ENCODE data around the gene NABP1.
"Not testable (repeated sequence)": the region's sequence is repeated elsewhere in the genome, so short reads cannot be mapped to it uniquely, and the experiment has no call there.

Gene NABP1

DNA sequence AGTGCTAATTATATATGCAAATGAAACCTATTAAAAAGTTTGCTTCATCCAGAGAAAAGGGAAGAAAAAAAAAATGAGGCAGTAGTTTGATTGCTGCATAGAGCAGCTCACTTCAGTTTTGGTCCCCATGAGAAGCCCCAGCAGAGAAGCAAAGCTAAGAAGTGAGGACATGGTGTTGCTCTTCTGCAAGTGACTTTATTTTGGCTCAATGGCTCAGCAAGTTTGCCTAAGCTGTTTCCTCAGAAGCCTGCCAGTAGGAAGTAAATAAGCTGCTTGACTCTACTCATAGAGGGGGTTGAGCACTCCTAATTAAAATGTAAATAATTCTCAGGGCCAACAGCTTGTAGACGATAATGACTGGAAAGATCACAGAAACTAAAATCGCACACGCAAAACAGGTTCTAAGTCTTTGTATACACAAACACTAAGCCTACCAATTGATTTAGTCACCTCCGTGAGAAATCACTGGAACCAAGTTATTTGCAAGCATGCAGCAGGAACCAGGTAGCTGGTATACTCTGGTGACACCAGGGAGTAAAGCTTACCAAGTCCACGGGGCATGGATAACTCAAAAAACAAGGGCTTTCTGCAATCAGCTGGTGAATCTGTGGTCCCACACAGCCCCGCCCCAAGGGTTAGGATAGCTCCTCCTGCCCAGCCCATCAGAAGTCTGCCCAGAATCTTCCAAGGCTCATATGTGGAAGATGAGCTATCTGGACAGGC lies 39.7 kb upstream of the NABP1 start:
- Histone ChIP-seq H3K4me1 (ENCODE audit: control insufficient read depth in 1 of 2, insufficient read depth in 1 of 2, low read depth in 1 of 2, low read length in 1 of 2) (peaks cover 17 to 19% of the 10 kb centered on the region in 2 experiments), H3K4me3 (ENCODE audit: low read depth in 1 of 2, low read length in 1 of 2) (no peak overlapping the region), H3K27me3 (no peaks in the 10 kb centered on the region), H3K27ac (peak overlapping the region; percentile 79), H3K9me3 (no peaks in the 10 kb centered on the region), H3K36me3 (no peaks in the 10 kb centered on the region)
- no peak for TF ChIP-seq CTCF (IDR thresholded peaks at IDR 0.05)

- no peaks in the 10 kb centered on the region for H3K9me3 ChIP-seq
- no peak for TF ChIP-seq CTCF (IDR thresholded peaks at IDR 0.05)
- no peaks in the 10 kb centered on the region for H3K27me3 ChIP-seq
- H3K4me1 ChIP-seq (ENCODE audit: control insufficient read depth in 1 of 2, insufficient read depth in 1 of 2, low read depth in 1 of 2, low read length in 1 of 2), result peaks cover 17 to 19% of the 10 kb centered on the region in 2 experiments
- no peaks in the 10 kb centered on the region for H3K36me3 ChIP-seq
- H3K27ac ChIP-seq, result peak overlapping the region; percentile 79
- H3K4me3 ChIP-seq (ENCODE audit: low read depth in 1 of 2, low read length in 1 of 2), result no peak overlapping the region
Observed at GRCh38 chr2:191638802-191639172, 39.1 kb upstream of the NABP1 start.

DNA sequence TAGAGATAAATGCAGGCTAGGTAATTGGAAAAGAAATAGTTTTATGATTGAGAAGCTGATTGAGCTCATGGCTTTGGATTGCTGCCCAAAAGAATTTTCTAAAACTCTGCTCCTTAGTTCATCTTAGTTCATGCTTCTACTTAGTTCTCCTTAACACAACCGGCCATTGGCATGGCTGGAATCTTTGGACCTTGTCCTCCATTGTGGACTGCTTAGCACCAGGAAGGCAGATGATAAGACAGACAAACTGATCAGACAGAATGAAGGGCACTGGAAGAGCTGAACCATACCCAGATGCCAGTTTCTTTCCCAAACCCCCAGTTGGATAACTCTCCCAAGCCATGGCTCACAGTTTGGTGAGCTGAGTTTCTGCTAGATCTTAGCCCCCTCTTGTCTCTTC lies 36.3 kb upstream of the NABP1 start:
- Histone ChIP-seq H3K4me3 (ENCODE audit: low read depth in 1 of 2, low read length in 1 of 2) (no peak overlapping the region), H3K36me3 (no peaks in the 10 kb centered on the region), H3K4me1 (ENCODE audit: control insufficient read depth in 1 of 2, insufficient read depth in 1 of 2, low read depth in 1 of 2, low read length in 1 of 2) (peaks cover 33% of the 10 kb centered on the region in 2 experiments), H3K9me3 (no peaks in the 10 kb centered on the region), H3K27me3 (no peaks in the 10 kb centered on the region), H3K27ac (no peak overlapping the region)
- TF ChIP-seq CTCF (IDR thresholded peaks at IDR 0.05), result no peak

DNA sequence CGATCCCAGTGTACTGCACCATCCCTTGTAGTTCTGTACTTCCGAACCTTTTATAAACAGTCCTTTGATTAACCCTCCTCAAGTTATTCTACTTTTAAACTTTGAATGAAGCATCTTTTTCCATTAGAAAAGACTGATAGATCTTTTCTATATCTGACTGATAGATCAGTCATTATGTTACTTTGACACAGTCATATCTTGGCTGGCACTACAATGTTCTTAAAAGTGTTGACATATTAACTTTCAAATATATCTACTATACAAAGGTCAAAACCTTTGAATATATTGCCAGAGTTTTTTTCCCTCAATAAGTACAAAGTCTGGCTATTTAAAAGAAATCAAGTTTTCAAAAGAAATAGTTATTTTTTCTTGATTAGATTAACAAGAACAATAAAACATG lies 35.4 kb upstream of the NABP1 start:
- H3K27ac ChIP-seq, result no peak overlapping the region
- H3K4me3 ChIP-seq (ENCODE audit: low read depth in 1 of 2, low read length in 1 of 2), result no peak overlapping the region
- H3K27me3 ChIP-seq, result no peaks in the 10 kb centered on the region
- H3K9me3 ChIP-seq, result no peaks in the 10 kb centered on the region
- peaks cover 31 to 34% of the 10 kb centered on the region in 2 experiments for H3K4me1 ChIP-seq (ENCODE audit: control insufficient read depth in 1 of 2, insufficient read depth in 1 of 2, low read depth in 1 of 2, low read length in 1 of 2)
- no peak for TF ChIP-seq CTCF (IDR thresholded peaks at IDR 0.05)
- no peaks in the 10 kb centered on the region for H3K36me3 ChIP-seq

GRCh38 chr2:191643429-191643828 lies 34.5 kb upstream of the NABP1 start:
- Histone ChIP-seq H3K9me3 (no peaks in the 10 kb centered on the region), H3K4me3 (ENCODE audit: low read depth in 1 of 2, low read length in 1 of 2) (no peak overlapping the region), H3K27me3 (no peaks in the 10 kb centered on the region), H3K36me3 (no peaks in the 10 kb centered on the region), H3K4me1 (ENCODE audit: control insufficient read depth in 1 of 2, insufficient read depth in 1 of 2, low read depth in 1 of 2, low read length in 1 of 2) (peaks cover 22 to 25% of the 10 kb centered on the region in 2 experiments), H3K27ac (no peak overlapping the region)
- TF ChIP-seq CTCF (IDR thresholded peaks at IDR 0.05), result no peak

DNA sequence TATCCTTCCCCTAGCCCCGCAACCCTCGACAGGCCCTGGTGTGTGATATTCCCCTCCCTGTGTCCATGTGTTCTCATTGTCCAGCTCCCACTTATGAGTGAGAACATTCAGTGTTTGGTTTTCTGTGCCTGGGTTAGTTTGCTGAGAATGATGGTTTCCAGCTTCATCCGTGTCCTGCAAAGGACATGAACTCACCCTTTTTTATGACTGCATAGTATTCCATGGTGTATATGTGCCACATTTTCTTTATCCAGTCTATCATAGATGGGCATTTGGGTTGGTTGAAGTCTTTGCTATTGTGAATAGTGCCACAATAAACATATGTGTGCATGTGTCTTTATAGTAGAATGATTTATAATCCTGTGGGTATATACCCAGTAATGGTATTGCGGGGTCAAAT lies 33.3 kb upstream of the NABP1 start:
- not testable (repeated sequence) for H3K4me3 ChIP-seq (ENCODE audit: low read depth in 1 of 2, low read length in 1 of 2); H3K27me3 ChIP-seq; H3K27ac ChIP-seq; H3K36me3 ChIP-seq; H3K9me3 ChIP-seq
- peaks cover 18 to 22% of the 10 kb centered on the region in 2 experiments for H3K4me1 ChIP-seq (ENCODE audit: control insufficient read depth in 1 of 2, insufficient read depth in 1 of 2, low read depth in 1 of 2, low read length in 1 of 2)

Data from neutrophil (primary cell).